ENCODE results near the gene KIAA1614. TPM values are rescaled to one million over a fixed set of nuclear protein-coding genes. Genes with fewer than 3 reads are reported as not detected.
A peak's percentile ranks its signal among the peaks of the same experiment; 100 is the strongest.

The KIAA1614 gene
- total and polyA plus RNA-seq, 7 experiments from 2014 or later, result 0.03 to 0.31 (median 0.14) TPM; not detected in 1

- H3K9me3 ChIP-seq (ENCODE audit: control insufficient read depth in 2 of 3, low read length in 3 of 3), result no peaks in the 10 kb centered on the region
- Mint-ChIP-seq H3K27me3 (peaks cover 0 to 10% (median 0%) of the 10 kb centered on the region in 5 donors), H3K27ac (no peak overlapping the region), H3K36me3 (peaks cover 0 to 7% (median 0%) of the 10 kb centered on the region in 5 donors), H3K9me3 (peaks cover 0 to 7% (median 0%) of the 10 kb centered on the region in 11 donors), H3K4me3 (no peak overlapping the region), H3K4me1 (peaks cover 0 to 7% (median 6%) of the 10 kb centered on the region in 7 donors)
- H3K36me3 ChIP-seq (ENCODE audit: control insufficient read depth in 2 of 3, insufficient read depth in 3 of 3, low read length in 3 of 3), result no peaks in the 10 kb centered on the region
- ATAC-seq (no peak), DNase-seq (no peak)
- H3K4me1 ChIP-seq (ENCODE audit: control insufficient read depth in 2 of 2, insufficient read depth in 2 of 2, low read length in 2 of 2), result no peaks in the 10 kb centered on the region
- H3K27me3 ChIP-seq (ENCODE audit: control insufficient read depth in 2 of 2, insufficient read depth in 2 of 2, low read length in 2 of 2), result no peaks in the 10 kb centered on the region
- no peak overlapping the region for H3K27ac ChIP-seq (ENCODE audit: low read depth, low read length)
- no peak overlapping the region for H3K4me3 ChIP-seq (ENCODE audit: low read length)
- intact Hi-C loops (cut with micrococcal nuclease), result no loop called here
- CTCF ChIA-PET, result no interaction called here
- POLR2A ChIA-PET, result no interaction called here
These were observed 14.1 kb upstream of the KIAA1614 start for GRCh38 chr1:180898441-180899219.

DNA sequence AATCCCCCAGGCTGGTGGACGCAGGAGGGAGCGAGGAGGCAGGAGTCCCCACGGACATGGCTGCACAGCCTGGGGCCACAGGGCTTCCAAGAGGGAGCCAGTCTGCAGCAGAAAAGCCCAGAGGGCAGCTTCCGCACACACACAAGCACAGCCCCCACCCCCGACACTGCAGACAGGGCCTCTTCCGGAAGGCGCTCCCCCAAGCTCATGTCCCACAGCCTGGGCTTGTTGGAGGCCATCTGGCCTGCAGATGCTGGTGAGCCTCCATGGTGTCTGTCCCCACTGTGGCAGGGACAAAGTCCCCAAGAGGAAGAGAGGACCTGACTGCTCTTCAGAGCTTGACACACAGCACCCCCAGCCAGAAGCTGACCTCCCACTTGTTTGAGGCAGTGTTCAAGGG lies 13.4 kb upstream of the KIAA1614 start:
- ChIA-PET CTCF (no interaction called here), POLR2A (no interaction called here)
- no peaks in the 10 kb centered on the region for H3K36me3 ChIP-seq (ENCODE audit: control insufficient read depth in 2 of 3, insufficient read depth in 3 of 3, low read length in 3 of 3)
- H3K4me1 Mint-ChIP-seq, result peaks cover 0 to under 1% (median under 1%) of the 10 kb centered on the region in 7 donors
- no peak overlapping the region for H3K4me3 Mint-ChIP-seq
- peaks cover 0 to 10% (median 0%) of the 10 kb centered on the region in 5 donors for H3K27me3 Mint-ChIP-seq
- H3K9me3 ChIP-seq (ENCODE audit: control insufficient read depth in 2 of 3, low read length in 3 of 3), result no peaks in the 10 kb centered on the region
- no peak overlapping the region for H3K27ac Mint-ChIP-seq
- peaks cover 0 to 7% (median 0%) of the 10 kb centered on the region in 5 donors for H3K36me3 Mint-ChIP-seq
- no peak overlapping the region for H3K4me3 ChIP-seq (ENCODE audit: low read length)
- H3K27ac ChIP-seq (ENCODE audit: low read depth, low read length), result no peak overlapping the region
- ATAC-seq, result no peak
- no peaks in the 10 kb centered on the region for H3K4me1 ChIP-seq (ENCODE audit: control insufficient read depth in 2 of 2, insufficient read depth in 2 of 2, low read length in 2 of 2)
- intact Hi-C loops (cut with micrococcal nuclease), result no loop called here
- peak in 1 of 9 donors; percentile 11 for DNase-seq
- no peaks in the 10 kb centered on the region for H3K27me3 ChIP-seq (ENCODE audit: control insufficient read depth in 2 of 2, insufficient read depth in 2 of 2, low read length in 2 of 2)
- H3K9me3 Mint-ChIP-seq, result peaks cover 0 to 7% (median 0%) of the 10 kb centered on the region in 11 donors

- Mint-ChIP-seq H3K36me3 (no peaks in the 10 kb centered on the region), H3K27me3 (peaks cover 0 to 10% (median 0%) of the 10 kb centered on the region in 5 donors), H3K27ac (no peak overlapping the region), H3K4me1 (no peaks in the 10 kb centered on the region), H3K4me3 (peak overlapping the region in 1 of 10 donors; percentile 16), H3K9me3 (peaks cover 0 to 3% (median 0%) of the 10 kb centered on the region in 11 donors)
- intact Hi-C loops (cut with micrococcal nuclease), result no loop called here
- no peaks in the 10 kb centered on the region for H3K36me3 ChIP-seq (ENCODE audit: control insufficient read depth in 2 of 3, insufficient read depth in 3 of 3, low read length in 3 of 3)
- ChIA-PET CTCF (interaction anchor here (0.6 to 1.6 kb wide), 2 partner anchors 38 to 40 kb away, joined by 3 to 4 read pairs; no protein-coding TSS in a partner anchor), POLR2A (no interaction called here)
- H3K27me3 ChIP-seq (ENCODE audit: control insufficient read depth in 2 of 2, insufficient read depth in 2 of 2, low read length in 2 of 2), result no peaks in the 10 kb centered on the region
- H3K4me3 ChIP-seq (ENCODE audit: low read length), result no peak overlapping the region
- no peaks in the 10 kb centered on the region for H3K9me3 ChIP-seq (ENCODE audit: control insufficient read depth in 2 of 3, low read length in 3 of 3)
- peak in 1 of 9 donors; percentile 13 for DNase-seq
- ATAC-seq, result no peak
- H3K27ac ChIP-seq (ENCODE audit: low read depth, low read length), result no peak overlapping the region
- no peaks in the 10 kb centered on the region for H3K4me1 ChIP-seq (ENCODE audit: control insufficient read depth in 2 of 2, insufficient read depth in 2 of 2, low read length in 2 of 2)
These were observed 11.4 kb upstream of the KIAA1614 start for GRCh38 chr1:180901076-180901990.

GRCh38 chr1:180902541-180902940 lies 10.2 kb upstream of the KIAA1614 start:
- H3K36me3 ChIP-seq (ENCODE audit: control insufficient read depth in 2 of 3, insufficient read depth in 3 of 3, low read length in 3 of 3), result no peaks in the 10 kb centered on the region
- Mint-ChIP-seq H3K36me3 (no peaks in the 10 kb centered on the region), H3K4me1 (no peaks in the 10 kb centered on the region), H3K9me3 (peaks cover 0 to 3% (median 0%) of the 10 kb centered on the region in 11 donors), H3K27me3 (peaks cover 0 to 10% (median 5%) of the 10 kb centered on the region in 5 donors), H3K27ac (no peak overlapping the region), H3K4me3 (no peak overlapping the region)
- POLR2A ChIA-PET, result no interaction called here
- no peaks in the 10 kb centered on the region for H3K27me3 ChIP-seq (ENCODE audit: control insufficient read depth in 2 of 2, insufficient read depth in 2 of 2, low read length in 2 of 2)
- intact Hi-C loops (cut with micrococcal nuclease), result no loop called here
- H3K4me1 ChIP-seq (ENCODE audit: control insufficient read depth in 2 of 2, insufficient read depth in 2 of 2, low read length in 2 of 2), result no peaks in the 10 kb centered on the region
- H3K9me3 ChIP-seq (ENCODE audit: control insufficient read depth in 2 of 3, low read length in 3 of 3), result no peaks in the 10 kb centered on the region
- no peak for DNase-seq
- CTCF ChIA-PET, result interaction anchor here (0.6 kb wide), 2 partner anchors 15 to 30 kb away, joined by 3 read pairs; no protein-coding TSS in a partner anchor
- no peak for ATAC-seq
- H3K27ac ChIP-seq (ENCODE audit: low read depth, low read length), result no peak overlapping the region
- H3K4me3 ChIP-seq (ENCODE audit: low read length), result no peak overlapping the region

DNA sequence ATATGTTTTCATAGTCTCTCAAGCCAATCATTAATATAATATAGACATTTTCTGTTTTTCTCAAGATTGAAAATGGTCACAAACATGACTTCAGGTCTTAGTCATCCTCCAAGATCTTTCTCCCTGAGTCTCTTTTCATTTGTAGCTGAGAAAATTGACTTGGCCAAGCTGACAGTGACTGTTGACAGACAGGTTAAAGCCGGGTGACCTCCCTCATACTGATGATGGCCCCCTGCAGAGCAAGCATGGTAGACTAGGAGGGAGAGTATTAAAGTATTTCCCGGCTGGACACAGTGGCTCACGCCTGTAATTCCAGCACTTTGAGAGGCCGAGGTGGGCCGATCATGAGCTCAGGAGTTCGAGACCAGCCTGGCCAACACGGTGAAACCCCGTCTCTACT lies 6.8 kb upstream of the KIAA1614 start:
- intact Hi-C loops (cut with micrococcal nuclease), result no loop called here

GRCh38 chr1:180906511-180906910 lies 6.2 kb upstream of the KIAA1614 start:
- H3K27me3 Mint-ChIP-seq, result peaks cover 16 to 31% (median 20%) of the 10 kb centered on the region in 5 donors
- H3K27ac Mint-ChIP-seq, result no peak overlapping the region
- H3K9me3 Mint-ChIP-seq, result peaks cover 0 to 3% (median 0%) of the 10 kb centered on the region in 11 donors
- intact Hi-C loops (cut with micrococcal nuclease), result no loop called here
- ATAC-seq (no peak), DNase-seq (peak in 1 of 9 donors; percentile 15)
- H3K27me3 ChIP-seq (ENCODE audit: control insufficient read depth in 2 of 2, insufficient read depth in 2 of 2, low read length in 2 of 2), result no peaks in the 10 kb centered on the region
- ChIA-PET POLR2A (no interaction called here), CTCF (no interaction called here)
- H3K4me3 ChIP-seq (ENCODE audit: low read length), result no peak overlapping the region
- no peaks in the 10 kb centered on the region for H3K9me3 ChIP-seq (ENCODE audit: control insufficient read depth in 2 of 3, low read length in 3 of 3)
- no peak overlapping the region for H3K4me3 Mint-ChIP-seq
- H3K36me3 Mint-ChIP-seq, result no peaks in the 10 kb centered on the region
- H3K4me1 Mint-ChIP-seq, result peaks cover 0 to 13% (median 0%) of the 10 kb centered on the region in 7 donors
- H3K4me1 ChIP-seq (ENCODE audit: control insufficient read depth in 2 of 2, insufficient read depth in 2 of 2, low read length in 2 of 2), result no peaks in the 10 kb centered on the region
- H3K27ac ChIP-seq (ENCODE audit: low read depth, low read length), result no peak overlapping the region
- no peaks in the 10 kb centered on the region for H3K36me3 ChIP-seq (ENCODE audit: control insufficient read depth in 2 of 3, insufficient read depth in 3 of 3, low read length in 3 of 3)

More for the DNA sequence above, 6.8 kb upstream of the KIAA1614 start:
- Histone ChIP-seq H3K4me1 (ENCODE audit: control insufficient read depth in 2 of 2, insufficient read depth in 2 of 2, low read length in 2 of 2) (no peaks in the 10 kb centered on the region), H3K36me3 (ENCODE audit: control insufficient read depth in 2 of 3, insufficient read depth in 3 of 3, low read length in 3 of 3) (no peaks in the 10 kb centered on the region), H3K27ac (ENCODE audit: low read depth, low read length) (no peak overlapping the region), H3K9me3 (ENCODE audit: control insufficient read depth in 2 of 3, low read length in 3 of 3) (no peaks in the 10 kb centered on the region), H3K4me3 (ENCODE audit: low read length) (no peak overlapping the region), H3K27me3 (ENCODE audit: control insufficient read depth in 2 of 2, insufficient read depth in 2 of 2, low read length in 2 of 2) (no peaks in the 10 kb centered on the region)
- no peak overlapping the region for H3K27ac Mint-ChIP-seq
- peaks cover 0 to 12% (median 0%) of the 10 kb centered on the region in 7 donors for H3K4me1 Mint-ChIP-seq
- POLR2A ChIA-PET, result no interaction called here
- no peak for DNase-seq
- no peaks in the 10 kb centered on the region for H3K36me3 Mint-ChIP-seq
- no peak for ATAC-seq
- peaks cover 14 to 25% (median 19%) of the 10 kb centered on the region in 5 donors for H3K27me3 Mint-ChIP-seq
- CTCF ChIA-PET, result no interaction called here
- H3K9me3 Mint-ChIP-seq, result peaks cover 0 to 3% (median 0%) of the 10 kb centered on the region in 11 donors
- no peak overlapping the region for H3K4me3 Mint-ChIP-seq

Measured in naive thymus-derived CD4-positive, alpha-beta T cell (primary cell).